ENCODE data around the gene LYZL4. TPM values are rescaled to one million over a fixed set of nuclear protein-coding genes. Genes with fewer than 3 reads are reported as not detected.

LYZL4 gene
- total RNA-seq, 6 experiments from 2014 or later, result not detected

- Mint-ChIP-seq H3K4me3 (no peak overlapping the region), H3K4me1 (ENCODE audit: low read depth) (no peaks in the 10 kb centered on the region), H3K9me3 (no peaks in the 10 kb centered on the region), H3K27ac (no peak overlapping the region), H3K27me3 (ENCODE audit: insufficient read depth) (peaks cover 40% of the 10 kb centered on the region), H3K36me3 (ENCODE audit: low read depth) (no peaks in the 10 kb centered on the region)
- no peak for TF ChIP-seq CTCF (IDR thresholded peaks at IDR 0.05)
- DNase-seq, result no peak
Observed at GRCh38 chr3:42438193-42438592, 27.8 kb upstream of the LYZL4 start.

GRCh38 chr3:42434777-42435380 lies 24.5 kb upstream of the LYZL4 start:
- Mint-ChIP-seq H3K4me3 (no peak overlapping the region), H3K36me3 (ENCODE audit: low read depth) (no peaks in the 10 kb centered on the region), H3K9me3 (peaks cover 9% of the 10 kb centered on the region), H3K4me1 (ENCODE audit: low read depth) (no peaks in the 10 kb centered on the region), H3K27ac (no peak overlapping the region), H3K27me3 (ENCODE audit: insufficient read depth) (peaks cover 20% of the 10 kb centered on the region)
- no peak for TF ChIP-seq CTCF (IDR thresholded peaks at IDR 0.05)
- no peak for DNase-seq

GRCh38 chr3:42432485-42432884 lies 22.1 kb upstream of the LYZL4 start:
- H3K27ac Mint-ChIP-seq, result no peak overlapping the region

GRCh38 chr3:42430781-42431532 lies 20.5 kb upstream of the LYZL4 start:
- no peaks in the 10 kb centered on the region for H3K4me1 Mint-ChIP-seq (ENCODE audit: low read depth)
- H3K27me3 Mint-ChIP-seq (ENCODE audit: insufficient read depth), result peaks cover 15% of the 10 kb centered on the region
- no peaks in the 10 kb centered on the region for H3K36me3 Mint-ChIP-seq (ENCODE audit: low read depth)
- TF ChIP-seq CTCF (IDR thresholded peaks at IDR 0.05), result no peak
- no peak overlapping the region for H3K4me3 Mint-ChIP-seq
- H3K27ac Mint-ChIP-seq, result no peak overlapping the region
- peaks cover 9% of the 10 kb centered on the region for H3K9me3 Mint-ChIP-seq
- DNase-seq, result no peak

More at GRCh38 chr3:42432485-42432884, 22.1 kb upstream of the LYZL4 start:
- H3K36me3 Mint-ChIP-seq (ENCODE audit: low read depth), result no peaks in the 10 kb centered on the region
- no peak overlapping the region for H3K4me3 Mint-ChIP-seq
- peaks cover 18% of the 10 kb centered on the region for H3K27me3 Mint-ChIP-seq (ENCODE audit: insufficient read depth)
- TF ChIP-seq CTCF (IDR thresholded peaks at IDR 0.05), result no peak
- peaks cover 9% of the 10 kb centered on the region for H3K9me3 Mint-ChIP-seq
- DNase-seq, result no peak
- H3K4me1 Mint-ChIP-seq (ENCODE audit: low read depth), result no peaks in the 10 kb centered on the region

- Mint-ChIP-seq H3K36me3 (ENCODE audit: low read depth) (no peaks in the 10 kb centered on the region), H3K27ac (no peak overlapping the region), H3K9me3 (peaks cover 9% of the 10 kb centered on the region), H3K27me3 (ENCODE audit: insufficient read depth) (peaks cover 8% of the 10 kb centered on the region), H3K4me1 (ENCODE audit: low read depth) (no peaks in the 10 kb centered on the region), H3K4me3 (no peak overlapping the region)
- no peak for DNase-seq
- TF ChIP-seq CTCF (IDR thresholded peaks at IDR 0.05), result no peak
Observed at GRCh38 chr3:42428830-42429229, 18.4 kb upstream of the LYZL4 start.
